Endothelial cell of umbilical vein (primary cell): ENCODE data around the gene TMEM161A.

Experiments used
- CTCF ChIP-seq, 2 donors: IDR thresholded peaks; 1 replicate in 1 of 2; 2 replicates in 1 of 2; pipeline ENCODE4 v1.5.1; 2011; ENCODE audit warnings: low read length in 2 of 2, mild to moderate bottlenecking in 2 of 2, moderate library complexity in 2 of 2, control low read depth in 1 of 2, inconsistent platforms in 1 of 2, low read depth in 1 of 2; ENCODE audit not compliant: insufficient read depth in 1 of 2; ENCODE audit errors: extremely low read depth in 1 of 2
- EZH2 ChIP-seq: IDR thresholded peaks from 2 replicates; pipeline ENCODE4 v1.6.1; 2012; ENCODE audit warnings: borderline replicate concordance, low read depth, mild to moderate bottlenecking, moderate library complexity, low read length, inconsistent platforms; ENCODE audit not compliant: severe bottlenecking
- FOS ChIP-seq: IDR thresholded peaks from 2 replicates; pipeline ENCODE4 v1.6.1; 2011; ENCODE audit warnings: mild to moderate bottlenecking, low read length, moderate library complexity, borderline replicate concordance; ENCODE audit not compliant: insufficient read depth
- JUN ChIP-seq: IDR thresholded peaks from 2 replicates; pipeline ENCODE4 v1.6.1; 2011; ENCODE audit warnings: borderline replicate concordance, low read depth; ENCODE audit not compliant: insufficient read length, insufficient read depth
- MAX ChIP-seq: IDR thresholded peaks from 2 replicates; pipeline ENCODE4 v1.6.1; 2011; ENCODE audit not compliant: insufficient read depth, insufficient read length
- MYC ChIP-seq: IDR thresholded peaks from one replicate; pipeline ENCODE4 v1.6.1; 2011; ENCODE audit warnings: mild to moderate bottlenecking, low read depth, low read length
- POLR2A ChIP-seq: IDR thresholded peaks from 2 replicates; pipeline ENCODE4 v1.6.1; 2012; ENCODE audit warnings: low read depth, mild to moderate bottlenecking, control low read depth, low read length
- POLR2AphosphoS5 ChIP-seq: IDR thresholded peaks from 2 replicates; pipeline ENCODE4 v1.6.1; 2012; ENCODE audit warnings: low read depth, mild to moderate bottlenecking, control low read depth, low read length, moderate library complexity; ENCODE audit not compliant: insufficient read depth

GRCh38 chr19:19140476-19140875 lies 2.2 kb upstream of the TMEM161A start:
- TF ChIP-seq POLR2A (no peak), EZH2 (no peak), CTCF (IDR thresholded peaks at IDR 0.05; ENCODE audit: extremely low read depth in 1 of 2, insufficient read depth in 1 of 2, low read depth in 1 of 2, low read length in 2 of 2) (no peak), MYC (no peak), POLR2AphosphoS5 (no peak), MAX (no peak), JUN (no peak), FOS (no peak)
